ENCODE data around the gene MAST3. TPM values are rescaled to one million over a fixed set of nuclear protein-coding genes. Genes with fewer than 3 reads are reported as not detected.

The MAST3 gene
- total RNA-seq, 4 donors from 2014 or later = 47.8 to 56.3 (median 52.0) TPM

DNA sequence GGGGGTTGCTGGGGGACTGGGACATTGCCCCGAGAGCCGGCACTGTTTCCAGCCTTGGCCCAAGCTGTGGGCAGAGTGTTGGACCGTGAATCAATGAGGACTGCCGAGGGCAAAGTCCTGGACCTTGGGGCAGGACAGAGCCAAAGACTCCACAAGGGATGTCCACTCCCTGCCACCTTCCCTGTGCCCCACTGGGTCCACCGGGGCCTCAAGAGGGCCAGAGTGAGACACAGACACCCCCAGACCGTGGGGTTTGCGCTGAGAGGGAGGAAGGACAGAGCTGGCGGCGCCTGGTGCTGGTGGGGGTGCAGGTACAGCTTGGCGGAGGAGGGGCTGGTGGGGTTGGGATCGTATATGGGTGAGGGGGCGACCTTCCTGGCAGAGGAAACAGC lies 11.8 kb downstream of the MAST3 start:
- Histone ChIP-seq H3K36me3 (peaks cover 0 to 12% (median 0%) of the 10 kb centered on the region in 3 donors), H3K9me3 (no peaks in the 10 kb centered on the region), H3K27me3 (no peaks in the 10 kb centered on the region), H3K4me1 (peaks cover 0 to 26% (median 14%) of the 10 kb centered on the region in 4 donors), H3K4me3 (peak overlapping the region; percentile 58 to 83 (median 74)), H3K27ac (peak overlapping the region; percentile 83 to 97 (median 89))
- peak; percentile 56 to 80 (median 79) for DNase-seq
- TF ChIP-seq POLR2A (IDR thresholded peaks at IDR 0.05) = no peak
- TF ChIP-seq, protein P1, sequence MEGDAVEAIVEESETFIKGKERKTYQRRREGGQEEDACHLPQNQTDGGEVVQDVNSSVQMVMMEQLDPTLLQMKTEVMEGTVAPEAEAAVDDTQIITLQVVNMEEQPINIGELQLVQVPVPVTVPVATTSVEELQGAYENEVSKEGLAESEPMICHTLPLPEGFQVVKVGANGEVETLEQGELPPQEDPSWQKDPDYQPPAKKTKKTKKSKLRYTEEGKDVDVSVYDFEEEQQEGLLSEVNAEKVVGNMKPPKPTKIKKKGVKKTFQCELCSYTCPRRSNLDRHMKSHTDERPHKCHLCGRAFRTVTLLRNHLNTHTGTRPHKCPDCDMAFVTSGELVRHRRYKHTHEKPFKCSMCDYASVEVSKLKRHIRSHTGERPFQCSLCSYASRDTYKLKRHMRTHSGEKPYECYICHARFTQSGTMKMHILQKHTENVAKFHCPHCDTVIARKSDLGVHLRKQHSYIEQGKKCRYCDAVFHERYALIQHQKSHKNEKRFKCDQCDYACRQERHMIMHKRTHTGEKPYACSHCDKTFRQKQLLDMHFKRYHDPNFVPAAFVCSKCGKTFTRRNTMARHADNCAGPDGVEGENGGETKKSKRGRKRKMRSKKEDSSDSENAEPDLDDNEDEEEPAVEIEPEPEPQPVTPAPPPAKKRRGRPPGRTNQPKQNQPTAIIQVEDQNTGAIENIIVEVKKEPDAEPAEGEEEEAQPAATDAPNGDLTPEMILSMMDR (IDR thresholded peaks at IDR 0.05) = no peak

DNA sequence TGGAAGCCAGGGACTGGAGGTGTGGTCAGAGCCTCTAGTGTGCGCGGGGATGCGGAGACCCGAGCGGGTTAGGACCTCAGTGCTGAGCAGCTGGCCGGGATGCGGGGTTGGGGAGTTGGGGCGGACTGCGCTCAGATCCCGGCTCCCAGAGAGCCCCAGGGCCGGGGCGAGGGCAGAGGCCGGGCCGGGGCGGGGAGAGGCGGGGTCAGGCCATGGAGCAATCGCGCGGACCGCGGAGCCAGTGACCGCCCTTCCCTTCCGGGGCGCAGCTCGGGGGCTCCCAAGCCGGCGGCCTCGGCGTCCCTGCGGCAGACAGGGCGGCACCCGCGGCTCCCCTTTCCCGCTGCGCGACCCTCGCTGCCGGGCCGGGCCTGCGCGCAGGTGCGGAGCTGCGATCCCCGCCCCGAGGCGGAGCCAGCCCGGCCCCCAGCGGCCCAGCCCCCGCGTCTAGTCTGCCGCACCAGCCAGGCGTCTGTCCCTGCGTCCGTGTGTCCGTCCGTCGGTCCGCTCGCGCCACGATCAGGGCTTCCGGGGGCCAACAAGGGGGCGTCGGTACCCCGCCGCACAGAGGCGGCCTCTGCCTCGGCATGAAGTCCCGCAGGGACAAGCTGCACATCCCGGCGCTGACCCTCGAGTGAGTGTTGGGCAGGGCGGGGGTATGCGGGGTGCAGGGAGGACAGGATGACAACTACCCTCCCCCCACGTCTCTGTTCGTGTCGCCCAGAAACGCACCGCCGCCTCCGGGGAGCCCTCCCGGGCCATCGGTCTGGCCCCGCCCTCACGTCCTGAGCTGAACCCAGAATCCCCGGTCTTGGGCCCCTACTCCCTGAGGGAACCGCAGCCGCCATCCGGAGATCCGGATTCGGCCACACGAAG lies 12.4 kb downstream of the MAST3 start:
- H3K27ac ChIP-seq = peak overlapping the region; percentile 83 to 97 (median 89)
- H3K9me3 ChIP-seq = no peaks in the 10 kb centered on the region
- H3K4me3 ChIP-seq = peak overlapping the region; percentile 58 to 83 (median 74)
- H3K27me3 ChIP-seq = no peaks in the 10 kb centered on the region
- TF ChIP-seq, protein P1 (IDR thresholded peaks at IDR 0.05) = no peak
- TF ChIP-seq POLR2A (IDR thresholded peaks at IDR 0.05) = peak; percentile 55 to 69
- peaks cover 0 to 26% (median 12%) of the 10 kb centered on the region in 4 donors for H3K4me1 ChIP-seq
- peak; percentile 54 to 89 (median 83) for DNase-seq
- H3K36me3 ChIP-seq = peaks cover 0 to 12% (median 0%) of the 10 kb centered on the region in 3 donors

DNA sequence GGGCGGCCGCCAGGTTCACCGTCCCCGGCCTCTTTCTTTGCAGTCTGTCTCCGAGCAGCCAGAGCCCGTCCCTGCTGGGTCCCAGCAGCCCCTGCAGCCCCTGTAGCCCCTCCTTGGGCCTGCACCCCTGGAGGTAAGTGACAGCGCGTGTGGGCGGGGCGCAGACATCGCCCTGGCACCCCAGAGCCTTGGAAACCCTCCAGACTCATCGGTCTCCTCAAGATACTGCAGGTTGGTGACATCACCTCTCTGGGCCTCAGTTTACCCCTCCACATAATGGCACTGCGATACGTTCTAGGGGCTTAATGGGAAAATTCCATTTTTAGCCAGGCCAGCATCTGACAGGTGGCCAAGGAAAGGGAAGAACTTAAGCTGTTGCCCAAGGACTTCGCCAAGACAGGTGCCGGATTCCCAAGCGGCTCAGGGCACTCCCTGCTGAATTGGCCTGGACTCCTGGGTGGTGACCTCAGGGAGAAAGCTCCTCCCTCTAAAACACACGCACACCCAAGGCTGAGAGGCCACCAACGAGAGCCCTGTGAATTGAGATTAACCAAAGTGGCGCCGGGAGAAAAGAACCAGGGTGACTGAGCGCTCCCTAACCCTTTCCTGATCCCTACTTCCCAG lies 13.1 kb downstream of the MAST3 start:
- Histone ChIP-seq H3K27me3 (no peaks in the 10 kb centered on the region), H3K36me3 (peaks cover 0 to 12% (median 0%) of the 10 kb centered on the region in 3 donors), H3K27ac (peak overlapping the region; percentile 83 to 97 (median 89)), H3K9me3 (no peaks in the 10 kb centered on the region), H3K4me3 (peak overlapping the region; percentile 58 to 83 (median 74)), H3K4me1 (peaks cover 0 to 26% (median 12%) of the 10 kb centered on the region in 4 donors)
- peak in 2 of 3 donors; percentile 68 to 75 for DNase-seq
- TF ChIP-seq, protein P1 (IDR thresholded peaks at IDR 0.05) = no peak
- peak in 1 of 2 donors; percentile 67 for TF ChIP-seq POLR2A (IDR thresholded peaks at IDR 0.05)

DNA sequence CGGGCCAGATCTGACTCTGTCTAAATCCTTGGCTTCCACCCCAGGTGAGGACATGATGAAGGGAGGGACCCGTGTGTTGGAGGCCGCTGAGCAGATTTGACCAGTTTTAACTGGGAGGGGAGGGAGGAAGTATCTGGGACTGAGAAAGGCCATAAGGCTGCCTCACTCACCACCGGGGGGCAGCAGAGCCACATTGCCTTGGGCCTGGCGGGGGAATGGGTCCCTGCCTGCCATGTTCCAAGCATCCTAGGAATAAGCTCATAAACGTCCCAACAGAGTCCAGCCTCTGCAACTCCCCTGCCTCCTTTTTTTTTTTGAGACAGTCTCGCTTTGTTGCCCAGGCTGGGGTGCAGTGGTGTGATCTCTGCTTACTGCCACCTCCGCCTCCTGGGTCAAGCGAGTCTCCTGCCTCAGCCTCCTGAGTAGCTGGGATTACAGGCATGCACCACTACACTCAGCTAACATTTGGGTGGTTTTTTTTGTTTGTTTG lies 15.5 kb downstream of the MAST3 start:
- peak; percentile 80 to 94 (median 93) for DNase-seq
- H3K4me1 ChIP-seq = peaks cover 0 to 34% (median 13%) of the 10 kb centered on the region in 4 donors
- no peak for TF ChIP-seq POLR2A (IDR thresholded peaks at IDR 0.05)
- TF ChIP-seq, protein P1 (IDR thresholded peaks at IDR 0.05) = peak; percentile 79 to 90 (median 85)
- H3K4me3 ChIP-seq = no peak overlapping the region
- H3K9me3 ChIP-seq = no peaks in the 10 kb centered on the region
- no peaks in the 10 kb centered on the region for H3K27me3 ChIP-seq
- H3K36me3 ChIP-seq = peaks cover 0 to 12% (median 0%) of the 10 kb centered on the region in 3 donors
- H3K27ac ChIP-seq = peak overlapping the region in 1 of 4 donors; percentile 38

DNA sequence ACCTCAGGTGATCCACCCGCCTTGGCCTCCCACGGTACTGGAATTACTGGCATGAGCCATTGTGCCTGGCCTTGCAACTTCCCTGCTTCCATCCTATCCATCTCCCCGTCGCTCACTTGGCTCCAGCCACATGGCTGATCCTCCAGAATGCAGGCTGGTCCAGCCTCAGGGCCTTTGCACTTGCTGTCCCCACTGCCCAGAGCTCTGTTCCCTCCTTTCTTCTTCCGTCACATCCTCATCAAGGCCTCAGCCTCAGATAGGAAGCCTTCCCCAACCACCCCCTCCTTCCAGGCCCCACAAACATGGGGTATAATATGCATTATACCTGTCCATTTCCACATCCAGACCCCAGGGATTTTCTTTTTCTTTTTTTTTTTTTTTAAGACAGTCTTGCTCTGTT lies 16.2 kb downstream of the MAST3 start:
- TF ChIP-seq POLR2A (IDR thresholded peaks at IDR 0.05) = no peak
- TF ChIP-seq, protein P1 (IDR thresholded peaks at IDR 0.05) = no peak
- peaks cover 3 to 36% (median 18%) of the 10 kb centered on the region in 4 donors for H3K4me1 ChIP-seq
- no peak overlapping the region for H3K27ac ChIP-seq

More for the DNA sequence above, 16.2 kb downstream of the MAST3 start:
- H3K36me3 ChIP-seq = peaks cover 0 to 12% (median 0%) of the 10 kb centered on the region in 3 donors
- DNase-seq = no peak
- H3K27me3 ChIP-seq = no peaks in the 10 kb centered on the region
- no peaks in the 10 kb centered on the region for H3K9me3 ChIP-seq
- H3K4me3 ChIP-seq = no peak overlapping the region
